MM.1S (cell line): ENCODE data around the gene ATP1B4.

Source experiments
- EZH2 ChIP-seq: fragments of 300-600 bp; sonication (generic); optimal IDR thresholded peaks from 2 replicates; pipeline ENCODE3; 2017; ENCODE audit warnings: low read depth, mild to moderate bottlenecking, antibody characterized with exemption, low read length, mixed read lengths
- EZH2phosphoT487 ChIP-seq: fragments of 300-600 bp; sonication (generic); IDR thresholded peaks from 2 replicates; pipeline ENCODE4 v1.6.1; 2018; ENCODE audit warnings: antibody characterized with exemption, low read length
- TF ChIP-seq, protein P1 (sequence below): fragments of 300-600 bp; sonication (generic); IDR thresholded peaks from 2 replicates; pipeline ENCODE4 v1.5.1; 2016; ENCODE audit warnings: antibody characterized with exemption, low read length, mixed read lengths

DNA sequence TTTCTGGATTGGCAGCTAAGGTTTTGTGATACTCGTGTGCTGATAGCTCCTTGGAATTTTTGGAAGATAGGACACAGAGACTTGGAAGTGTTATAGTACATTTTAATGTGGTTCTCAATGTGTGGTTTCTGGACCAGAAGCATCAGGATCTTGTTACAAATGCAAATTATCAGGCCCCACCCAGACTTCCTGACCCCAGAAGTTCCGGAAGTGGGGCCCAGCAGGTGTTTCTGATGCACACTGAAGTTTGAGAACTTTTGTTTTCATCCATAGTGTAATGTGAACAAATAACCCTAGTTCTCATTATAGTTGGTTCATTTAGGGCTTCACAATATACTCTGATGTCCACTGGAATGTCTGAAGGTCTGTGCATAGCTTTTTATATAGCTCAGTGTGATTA is 57.6 kb downstream of the ATP1B4 start:
- TF ChIP-seq, protein P1, sequence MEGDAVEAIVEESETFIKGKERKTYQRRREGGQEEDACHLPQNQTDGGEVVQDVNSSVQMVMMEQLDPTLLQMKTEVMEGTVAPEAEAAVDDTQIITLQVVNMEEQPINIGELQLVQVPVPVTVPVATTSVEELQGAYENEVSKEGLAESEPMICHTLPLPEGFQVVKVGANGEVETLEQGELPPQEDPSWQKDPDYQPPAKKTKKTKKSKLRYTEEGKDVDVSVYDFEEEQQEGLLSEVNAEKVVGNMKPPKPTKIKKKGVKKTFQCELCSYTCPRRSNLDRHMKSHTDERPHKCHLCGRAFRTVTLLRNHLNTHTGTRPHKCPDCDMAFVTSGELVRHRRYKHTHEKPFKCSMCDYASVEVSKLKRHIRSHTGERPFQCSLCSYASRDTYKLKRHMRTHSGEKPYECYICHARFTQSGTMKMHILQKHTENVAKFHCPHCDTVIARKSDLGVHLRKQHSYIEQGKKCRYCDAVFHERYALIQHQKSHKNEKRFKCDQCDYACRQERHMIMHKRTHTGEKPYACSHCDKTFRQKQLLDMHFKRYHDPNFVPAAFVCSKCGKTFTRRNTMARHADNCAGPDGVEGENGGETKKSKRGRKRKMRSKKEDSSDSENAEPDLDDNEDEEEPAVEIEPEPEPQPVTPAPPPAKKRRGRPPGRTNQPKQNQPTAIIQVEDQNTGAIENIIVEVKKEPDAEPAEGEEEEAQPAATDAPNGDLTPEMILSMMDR = no peak
- TF ChIP-seq EZH2phosphoT487 = no peak
- no peak for TF ChIP-seq EZH2
